Measurements from ENCODE around the gene SLAMF8. TPM values are rescaled to one million over a fixed set of nuclear protein-coding genes. Genes with fewer than 3 reads are reported as not detected.
A peak's percentile ranks its signal among the peaks of the same experiment; 100 is the strongest.

Gene SLAMF8
- total RNA-seq, 1 donor from 2014 or later, result not detected

- no peaks in the 10 kb centered on the region for H3K9me3 Mint-ChIP-seq
- no peak within 1 kb of the TSS for H3K27ac Mint-ChIP-seq
- no peak for DNase-seq (ENCODE audit: extremely low spot score, unreplicated experiment)
- no peaks in the 10 kb centered on the region for H3K36me3 Mint-ChIP-seq
- no peaks in the 10 kb centered on the region for H3K4me1 Mint-ChIP-seq (ENCODE audit: unreplicated experiment)
- TF ChIP-seq CTCF (conservative IDR thresholded peaks at IDR 0.05), result no peak
- peaks cover 58% of the 10 kb centered on the region for H3K27me3 Mint-ChIP-seq
- no peak within 1 kb of the TSS for H3K4me3 Mint-ChIP-seq
Measured at GRCh38 chr1:159802111-159802510, 24.6 kb upstream of the SLAMF8 start, which contains the start of gene FCRL6. Gene FCRL6 (plus strand): TSS chr1:159802360. CDS start chr1:159802425, 65 bp downstream.

GRCh38 chr1:159803956-159804689, 22.6 kb upstream of the SLAMF8 start:
- H3K27me3 Mint-ChIP-seq, result peaks cover 55% of the 10 kb centered on the region

GRCh38 chr1:159804924-159805323, 21.7 kb upstream of the SLAMF8 start:
- H3K27me3 Mint-ChIP-seq, result peaks cover 55% of the 10 kb centered on the region

More at GRCh38 chr1:159803956-159804689, 22.6 kb upstream of the SLAMF8 start:
- H3K4me3 Mint-ChIP-seq, result no peak overlapping the region
- H3K4me1 Mint-ChIP-seq (ENCODE audit: unreplicated experiment), result no peaks in the 10 kb centered on the region
- no peaks in the 10 kb centered on the region for H3K36me3 Mint-ChIP-seq
- H3K27ac Mint-ChIP-seq, result no peak overlapping the region
- TF ChIP-seq CTCF (conservative IDR thresholded peaks at IDR 0.05), result no peak
- H3K9me3 Mint-ChIP-seq, result no peaks in the 10 kb centered on the region
- DNase-seq (ENCODE audit: extremely low spot score, unreplicated experiment), result no peak

GRCh38 chr1:159815926-159816325, 10.7 kb upstream of the SLAMF8 start:
- H3K9me3 Mint-ChIP-seq, result no peaks in the 10 kb centered on the region
- TF ChIP-seq CTCF (conservative IDR thresholded peaks at IDR 0.05), result no peak
- no peak for DNase-seq (ENCODE audit: extremely low spot score, unreplicated experiment)
- no peaks in the 10 kb centered on the region for H3K4me1 Mint-ChIP-seq (ENCODE audit: unreplicated experiment)
- no peak overlapping the region for H3K4me3 Mint-ChIP-seq
- H3K27me3 Mint-ChIP-seq, result peaks cover 25% of the 10 kb centered on the region
- H3K36me3 Mint-ChIP-seq, result no peaks in the 10 kb centered on the region
- no peak overlapping the region for H3K27ac Mint-ChIP-seq

More at GRCh38 chr1:159804924-159805323, 21.7 kb upstream of the SLAMF8 start:
- H3K9me3 Mint-ChIP-seq, result no peaks in the 10 kb centered on the region
- no peak overlapping the region for H3K27ac Mint-ChIP-seq
- H3K4me3 Mint-ChIP-seq, result no peak overlapping the region
- DNase-seq (ENCODE audit: extremely low spot score, unreplicated experiment), result no peak
- no peaks in the 10 kb centered on the region for H3K36me3 Mint-ChIP-seq
- no peak for TF ChIP-seq CTCF (conservative IDR thresholded peaks at IDR 0.05)
- H3K4me1 Mint-ChIP-seq (ENCODE audit: unreplicated experiment), result no peaks in the 10 kb centered on the region

GRCh38 chr1:159817276-159818041, 9.2 kb upstream of the SLAMF8 start:
- Mint-ChIP-seq H3K27ac (peak overlapping the region; percentile 11), H3K9me3 (no peaks in the 10 kb centered on the region), H3K36me3 (no peaks in the 10 kb centered on the region), H3K4me1 (ENCODE audit: unreplicated experiment) (no peaks in the 10 kb centered on the region), H3K27me3 (peaks cover 19% of the 10 kb centered on the region), H3K4me3 (no peak overlapping the region)
- TF ChIP-seq CTCF (conservative IDR thresholded peaks at IDR 0.05), result no peak
- no peak for DNase-seq (ENCODE audit: extremely low spot score, unreplicated experiment)
